ENCODE results near the gene OR4E1.
"Not testable (repeated sequence)": the region's sequence is repeated elsewhere in the genome, so short reads cannot be mapped to it uniquely, and the experiment has no call there.

OR4E1 gene

GRCh38 chr14:21653331-21653885 is 20.2 kb downstream of the OR4E1 start, which contains the start of gene OR4E2:
Gene OR4E2 (plus strand): TSS chr14:21653835. CDS start chr14:21665083, 11,248 bp downstream.
- no peak for DNase-seq (ENCODE audit: low spot score)

- peak; percentile 43 for DNase-seq (ENCODE audit: low spot score)
Measured at GRCh38 chr14:21652209-21652808, 21.3 kb downstream of the OR4E1 start.

GRCh38 chr14:21647380-21647779 is 26.2 kb downstream of the OR4E1 start:
- no peak for DNase-seq (ENCODE audit: low spot score)

- DNase-seq (ENCODE audit: low spot score), result no peak
Measured at GRCh38 chr14:21643407-21643806, 30.2 kb downstream of the OR4E1 start.

GRCh38 chr14:21642683-21643082 is 30.9 kb downstream of the OR4E1 start:
- no peak for DNase-seq (ENCODE audit: low spot score)

GRCh38 chr14:21634840-21635239 is 38.8 kb downstream of the OR4E1 start, which contains the start of gene OR10G2:
Gene OR10G2 (minus strand): TSS chr14:21634940. CDS start chr14:21634842, 98 bp downstream.
- DNase-seq (ENCODE audit: low spot score), result no peak

GRCh38 chr14:21631084-21631483 is 42.5 kb downstream of the OR4E1 start:
- no peak for DNase-seq (ENCODE audit: low spot score)

GRCh38 chr14:21630503-21630902 is 43.1 kb downstream of the OR4E1 start:
- DNase-seq (ENCODE audit: low spot score), result not testable (repeated sequence)

GRCh38 chr14:21626491-21627230 is 47.0 kb downstream of the OR4E1 start:
- no peak for DNase-seq (ENCODE audit: low spot score)
